GM10847 (cell line): ENCODE results near the gene ZNF513.

Experiments used
- POLR2A ChIP-seq: IDR thresholded peaks from 2 replicates; pipeline ENCODE4 v1.6.1; 2011; ENCODE audit not compliant: insufficient read length; ENCODE audit errors: extremely low read depth

ZNF513 gene

DNA sequence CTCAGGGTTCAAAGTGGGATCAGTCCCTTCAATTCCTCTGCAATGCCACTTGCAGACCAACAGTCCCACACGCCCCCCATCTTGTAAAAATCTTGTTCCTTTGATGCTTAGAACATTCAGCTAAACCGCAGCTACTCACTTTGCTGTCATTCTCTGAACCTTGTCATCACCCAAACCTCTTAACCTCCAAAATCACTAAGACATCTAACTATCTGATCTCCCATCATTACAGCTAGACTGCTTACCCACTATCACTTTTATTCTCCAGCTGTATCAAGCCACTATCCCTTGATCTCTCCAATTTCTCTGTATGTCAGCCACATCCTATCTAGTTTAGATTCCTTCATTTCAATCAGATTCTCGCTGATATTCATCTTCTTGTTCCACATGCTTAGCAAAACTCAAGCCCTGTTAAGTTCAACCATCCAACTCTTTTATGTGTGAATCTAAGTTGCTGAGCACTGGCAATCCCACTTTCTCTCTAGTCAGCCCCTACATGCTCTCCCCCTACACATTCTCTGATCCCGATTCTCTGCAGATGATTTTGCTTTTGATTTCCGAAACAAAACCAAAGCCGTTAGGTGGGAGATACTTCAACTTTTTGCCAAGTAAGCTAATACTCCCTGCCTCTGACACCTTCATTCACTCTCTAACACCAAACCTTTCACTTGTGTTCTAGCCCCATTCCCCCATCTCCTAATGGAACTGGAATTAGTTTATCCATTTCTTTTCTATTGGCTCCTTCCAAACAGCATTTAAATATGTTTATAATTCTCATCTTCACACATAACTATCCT lies 28.5 kb downstream of the ZNF513 start:
- no peak for TF ChIP-seq POLR2A

- TF ChIP-seq POLR2A = no peak
Observed at GRCh38 chr2:27350106-27350693, 30.3 kb downstream of the ZNF513 start.

DNA sequence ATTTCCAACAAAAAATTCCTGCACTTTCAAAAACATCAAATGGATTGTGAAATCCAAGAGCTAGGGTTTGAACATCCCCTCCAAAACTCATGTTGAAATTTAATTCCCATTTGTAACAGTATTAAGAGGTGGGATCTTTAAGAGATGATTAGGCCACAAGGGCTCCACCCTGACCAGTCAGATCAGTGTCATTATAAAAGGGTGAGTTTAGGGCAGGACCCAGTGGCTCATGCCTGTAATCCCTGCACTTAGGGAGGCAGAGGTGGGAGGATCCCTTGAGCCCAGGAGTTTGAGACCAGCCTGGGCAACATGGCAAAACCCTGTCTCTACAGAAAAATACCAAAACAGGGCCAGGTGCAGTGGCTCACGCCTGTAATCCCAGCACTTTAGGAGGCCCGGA lies 32.9 kb downstream of the ZNF513 start:
- TF ChIP-seq POLR2A = no peak

GRCh38 chr2:27336173-27336572 lies 44.4 kb downstream of the ZNF513 start:
- TF ChIP-seq POLR2A = no peak

DNA sequence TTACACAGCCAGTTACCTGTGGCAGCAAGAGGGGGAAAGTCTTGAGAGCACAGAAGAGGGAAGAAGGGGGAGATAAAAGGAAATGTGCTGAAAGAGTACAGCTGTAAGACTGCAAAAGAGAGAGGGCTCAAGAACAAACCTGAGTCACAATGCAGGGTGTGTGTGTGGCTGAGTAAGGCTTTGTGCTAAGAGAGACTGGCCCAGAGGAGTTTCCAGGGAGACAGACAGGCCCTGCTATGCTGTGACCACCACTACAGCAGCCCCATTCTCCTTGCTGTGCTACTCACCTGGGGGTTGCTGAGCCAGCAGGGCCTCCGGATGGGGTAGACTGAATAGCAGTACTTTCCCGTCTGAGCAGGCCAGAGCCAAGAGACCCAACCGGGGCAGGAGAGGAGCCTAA lies 45.2 kb downstream of the ZNF513 start:
- TF ChIP-seq POLR2A = no peak
